HCT116 (cell line): ENCODE data around the gene ZNF396.

Experiments used
- ATF3 ChIP-seq: IDR thresholded peaks from 2 replicates; pipeline ENCODE4 v1.6.1; 2012
- CTCF ChIP-seq, 3 experiments: fragments of 200-600 bp in 1 of 3; sonication (generic) in 1 of 3; IDR thresholded peaks in 2 of 3; conservative IDR thresholded peaks in 1 of 3; 2 replicates each; pipeline ENCODE4 v1.5.1; 2012 to 2017; ENCODE audit warnings: low read depth in 2 of 3, low read length in 2 of 3, antibody characterized with exemption in 1 of 3, borderline replicate concordance in 1 of 3, control low read depth in 1 of 3, mild to moderate bottlenecking in 1 of 3, mixed read lengths in 1 of 3, mixed run types in 1 of 3, moderate library complexity in 1 of 3; ENCODE audit not compliant: insufficient read depth in 1 of 3
- EGR1 ChIP-seq: IDR thresholded peaks from 2 replicates; pipeline ENCODE4 v1.6.1; 2012; ENCODE audit warnings: low read depth
- EZH2 ChIP-seq: fragments of 200-600 bp; sonication (generic); IDR thresholded peaks from 2 replicates; pipeline ENCODE4 v1.6.1; 2017; ENCODE audit warnings: antibody characterized with exemption, mixed run types
- JUND ChIP-seq: IDR thresholded peaks from 2 replicates; pipeline ENCODE4 v1.6.1; 2012
- POLR2A ChIP-seq: IDR thresholded peaks from 2 replicates; pipeline ENCODE4 v1.7.0; 2011; ENCODE audit warnings: borderline replicate concordance; ENCODE audit not compliant: insufficient read depth, insufficient read length; ENCODE audit errors: extremely low read depth
- POLR2AphosphoS5 ChIP-seq: IDR thresholded peaks from 2 replicates; pipeline ENCODE4 v1.6.1; 2011; ENCODE audit warnings: mild to moderate bottlenecking, low read depth, low read length, moderate library complexity
- RAD21 ChIP-seq: IDR thresholded peaks from 2 replicates; pipeline ENCODE4 v1.6.1; 2012; ENCODE audit warnings: low read depth, mild to moderate bottlenecking
- SIN3A ChIP-seq: IDR thresholded peaks from 2 replicates; pipeline ENCODE4 v1.6.1; 2012; ENCODE audit warnings: low read depth
- SRF ChIP-seq: IDR thresholded peaks from 2 replicates; pipeline ENCODE4 v1.6.1; 2012; ENCODE audit warnings: low read depth

GRCh38 chr18:35397976-35398375 is 20.8 kb upstream of the ZNF396 start:
- TF ChIP-seq CTCF (IDR thresholded peaks at IDR 0.05 in 2 of 3, conservative IDR thresholded peaks at IDR 0.05 in 1 of 3; ENCODE audit: borderline replicate concordance in 1 of 3, insufficient read depth in 1 of 3, low read depth in 2 of 3, low read length in 2 of 3) (no peak), POLR2AphosphoS5 (no peak), RAD21 (no peak), POLR2A (no peak), JUND (no peak), SRF (no peak), ATF3 (no peak), SIN3A (no peak), EGR1 (no peak), EZH2 (no peak)
